NCI-H1694 (cell line): Measurements from ENCODE around the gene NFAT5.
"Not testable (repeated sequence)": the region's sequence is repeated elsewhere in the genome, so short reads cannot be mapped to it uniquely, and the experiment has no call there.

Experiments used
- DNase-seq: peaks from one replicate; lab custom pipeline; 2025; lab: John Stamatoyannopoulos, UW

The NFAT5 gene

GRCh38 chr16:69637206-69637865 lies 71.6 kb downstream of the NFAT5 start:
- not testable (repeated sequence) for DNase-seq

GRCh38 chr16:69643997-69644396 lies 78.2 kb downstream of the NFAT5 start:
- DNase-seq, result not testable (repeated sequence)

DNA sequence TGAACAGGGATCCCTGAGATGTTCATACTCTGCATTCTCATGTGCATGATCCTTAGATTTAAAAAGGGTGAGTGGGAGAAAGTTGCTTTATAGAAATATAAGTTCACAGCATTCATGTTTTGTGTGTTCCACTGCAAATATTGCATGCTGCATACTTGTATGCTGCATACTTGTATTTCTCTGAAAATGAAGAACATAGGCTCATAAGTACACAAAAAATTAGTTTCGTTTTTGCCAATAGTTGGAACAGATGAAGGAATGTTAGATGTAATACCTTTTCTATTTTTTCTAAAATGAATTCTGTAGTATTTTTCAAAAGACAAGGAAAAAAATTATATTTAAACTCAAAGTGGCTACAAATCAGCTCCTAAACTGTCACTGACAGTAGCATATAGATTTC lies 79.0 kb downstream of the NFAT5 start:
- DNase-seq, result no peak

DNA sequence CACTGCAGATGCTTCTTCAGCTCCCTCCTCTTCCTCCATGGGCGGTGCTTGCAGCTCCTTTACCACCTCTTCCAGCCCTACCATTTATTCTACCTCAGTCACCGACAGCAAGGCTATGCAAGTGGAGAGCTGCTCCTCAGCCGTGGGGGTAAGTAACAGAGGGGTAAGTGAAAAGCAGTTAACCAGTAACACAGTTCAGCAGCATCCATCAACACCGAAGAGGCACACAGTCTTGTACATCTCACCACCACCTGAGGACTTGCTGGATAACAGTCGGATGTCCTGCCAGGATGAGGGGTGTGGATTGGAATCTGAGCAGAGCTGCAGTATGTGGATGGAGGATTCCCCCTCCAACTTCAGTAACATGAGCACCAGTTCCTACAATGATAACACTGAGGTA lies 81.3 kb downstream of the NFAT5 start:
- DNase-seq, result no peak

GRCh38 chr16:69651217-69651616 lies 85.5 kb downstream of the NFAT5 start:
- DNase-seq, result no peak

DNA sequence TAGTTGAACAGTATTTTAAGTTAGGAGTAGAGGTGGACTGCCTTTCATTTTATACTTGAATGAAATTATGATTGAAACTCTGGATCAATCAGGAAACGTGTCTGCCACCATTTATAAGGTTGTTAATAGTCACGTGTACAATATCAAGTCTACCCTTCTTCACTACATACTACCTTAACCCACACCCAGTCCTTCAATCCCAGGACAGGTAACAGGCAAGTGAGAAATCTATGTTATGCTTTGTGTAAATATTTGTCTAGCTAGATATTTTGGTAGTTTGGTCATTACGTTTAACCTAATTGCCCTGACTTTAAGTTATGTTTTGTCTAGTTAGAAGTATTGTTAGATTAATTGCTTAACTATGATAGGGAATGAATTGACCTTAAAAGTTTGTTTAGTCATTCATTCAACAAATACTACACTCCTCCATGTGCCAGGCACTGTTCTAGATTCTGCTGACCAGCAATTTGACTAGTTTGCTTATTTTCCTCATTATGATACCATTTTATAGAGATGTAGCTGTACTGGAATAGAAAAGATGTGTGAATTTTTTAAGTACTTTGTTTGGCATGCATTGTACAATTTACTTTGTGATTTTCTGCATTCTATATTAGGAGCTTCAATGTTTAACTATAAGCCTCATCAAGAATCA lies 88.6 kb downstream of the NFAT5 start:
- DNase-seq, result no peak

DNA sequence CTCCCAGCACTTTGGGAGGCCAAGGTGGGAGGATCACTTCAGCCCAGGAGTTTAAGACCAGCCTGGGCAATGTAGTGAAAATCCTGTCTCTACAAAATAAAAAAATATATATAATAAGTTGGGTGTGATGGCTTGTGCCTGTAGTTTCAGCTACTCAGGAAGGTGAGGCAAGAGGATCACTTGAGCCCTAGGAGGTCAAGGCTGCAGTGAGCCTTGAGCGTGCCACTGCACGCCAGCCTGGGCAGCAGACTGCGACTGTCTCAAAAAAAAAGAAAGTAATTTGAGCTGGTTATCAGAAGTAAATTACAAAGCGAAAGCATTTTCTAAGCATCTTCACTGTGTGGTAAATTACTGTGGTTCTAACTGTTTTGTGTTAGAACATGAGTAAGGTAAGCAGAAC lies 94.4 kb downstream of the NFAT5 start:
- no peak for DNase-seq

GRCh38 chr16:69662901-69663300 lies 97.1 kb downstream of the NFAT5 start:
- no peak for DNase-seq

GRCh38 chr16:69663846-69664245 lies 98.1 kb downstream of the NFAT5 start:
- DNase-seq, result no peak

- DNase-seq, result no peak
These were observed 103.8 kb downstream of the NFAT5 start for GRCh38 chr16:69669577-69669976.

GRCh38 chr16:69672315-69672997 lies 106.7 kb downstream of the NFAT5 start:
- DNase-seq, result no peak

DNA sequence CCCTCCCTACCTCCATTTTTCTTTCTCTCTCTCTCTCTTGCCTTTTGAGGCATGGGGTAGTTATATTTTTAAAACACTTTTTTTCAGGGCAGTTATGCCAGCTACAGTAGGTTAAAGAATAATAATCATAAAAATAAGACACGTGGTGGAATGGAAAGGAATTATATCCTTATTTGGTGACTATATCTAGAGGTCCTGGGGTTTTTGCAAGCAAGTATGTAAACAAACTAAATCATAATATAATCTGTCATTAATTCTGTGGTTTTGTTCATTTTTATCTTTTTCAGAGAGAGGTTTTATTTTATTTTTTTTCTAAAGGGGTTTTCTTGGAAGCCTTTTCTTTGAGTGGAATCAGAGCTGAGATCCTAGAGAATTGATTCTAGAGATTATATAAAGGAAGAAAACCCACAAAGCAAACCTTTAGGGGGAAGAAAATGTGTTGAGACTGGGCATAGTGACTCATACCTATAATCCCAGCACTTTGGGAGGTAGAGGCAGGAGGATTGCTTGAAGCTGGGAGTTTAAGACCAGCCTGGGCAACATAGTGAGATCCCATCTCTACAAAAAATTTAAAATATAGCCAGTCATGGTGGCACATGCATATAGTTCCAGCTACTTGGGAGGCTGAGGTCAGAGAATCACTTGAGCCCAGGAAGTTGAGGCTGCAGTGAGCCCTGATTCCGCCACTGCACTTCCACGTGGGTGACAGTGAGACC lies 107.4 kb downstream of the NFAT5 start:
- no peak for DNase-seq

GRCh38 chr16:69680358-69680757 lies 114.6 kb downstream of the NFAT5 start:
- DNase-seq, result no peak

GRCh38 chr16:69688589-69688988 lies 122.8 kb downstream of the NFAT5 start:
- DNase-seq, result no peak

GRCh38 chr16:69691980-69692911 lies 126.5 kb downstream of the NFAT5 start:
- no peak for DNase-seq

DNA sequence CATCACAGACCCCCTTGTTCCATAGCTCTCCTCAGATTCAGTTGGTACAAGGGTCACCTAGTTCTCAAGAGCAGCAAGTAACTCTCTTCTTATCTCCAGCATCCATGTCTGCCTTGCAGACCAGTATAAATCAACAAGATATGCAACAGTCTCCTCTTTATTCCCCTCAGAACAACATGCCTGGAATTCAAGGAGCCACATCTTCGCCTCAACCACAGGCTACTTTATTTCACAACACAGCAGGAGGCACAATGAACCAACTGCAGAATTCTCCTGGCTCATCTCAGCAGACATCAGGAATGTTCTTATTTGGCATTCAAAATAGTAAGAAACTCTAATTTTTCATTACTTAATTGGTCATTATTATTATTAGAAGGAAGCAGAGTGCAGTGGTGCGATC lies 128.2 kb downstream of the NFAT5 start:
- no peak for DNase-seq

DNA sequence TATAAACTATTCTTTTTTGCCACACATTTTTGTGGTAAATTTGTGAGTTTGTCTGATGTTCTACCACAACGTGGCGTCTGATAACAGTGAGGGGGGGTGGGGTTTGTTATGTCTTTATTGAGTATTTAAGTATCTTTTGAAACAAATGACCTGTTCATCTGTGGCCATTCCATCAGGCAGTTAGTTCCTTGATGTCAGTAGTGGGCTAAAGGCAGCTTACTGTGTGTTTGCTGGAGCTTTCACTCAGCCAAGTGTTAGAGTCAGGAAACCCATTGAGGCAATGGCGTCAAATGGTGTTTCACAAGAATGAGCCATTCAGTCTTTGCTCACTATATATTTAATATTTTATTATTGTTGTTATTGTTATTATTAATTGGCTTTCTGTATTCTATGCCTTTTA lies 132.6 kb downstream of the NFAT5 start:
- no peak for DNase-seq

DNA sequence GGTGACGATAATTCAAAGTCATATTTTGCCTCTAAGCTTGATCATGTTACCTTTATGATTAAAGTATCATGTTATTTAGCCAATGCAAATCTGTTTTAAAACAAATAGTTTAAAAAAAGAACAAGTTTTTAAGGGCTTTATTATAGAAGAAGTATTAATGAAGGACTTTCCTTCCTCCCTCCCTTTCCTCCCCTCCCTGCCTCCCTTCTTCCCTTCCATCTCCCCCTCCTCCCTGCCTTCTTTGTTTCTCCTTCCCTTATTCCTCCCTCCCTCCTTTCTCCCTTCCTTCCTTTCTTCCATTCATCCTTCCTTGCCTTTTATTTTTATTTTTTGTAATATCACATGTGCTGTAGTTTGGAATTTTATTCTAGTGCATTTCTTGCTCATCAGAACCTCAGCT lies 134.1 kb downstream of the NFAT5 start:
- DNase-seq, result no peak

DNA sequence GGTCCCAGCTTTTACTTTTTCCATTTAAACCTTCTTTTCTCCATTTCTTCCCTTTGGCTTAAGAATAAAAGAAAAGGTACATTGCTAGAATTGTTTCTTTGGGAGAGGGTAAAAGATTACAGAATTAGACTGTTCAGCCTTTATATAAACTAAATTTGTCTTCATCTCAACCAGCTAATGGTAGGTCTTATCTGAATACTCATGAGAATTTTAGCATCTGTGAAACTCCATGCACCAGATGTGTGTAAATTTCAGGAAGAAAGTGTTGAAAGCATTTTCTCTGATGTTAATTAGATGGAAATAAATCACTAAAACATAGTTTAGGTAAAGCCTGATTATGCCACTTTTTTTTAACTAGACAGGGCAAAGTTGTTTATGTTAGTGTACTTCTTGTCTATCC lies 135.7 kb downstream of the NFAT5 start:
- no peak for DNase-seq

DNA sequence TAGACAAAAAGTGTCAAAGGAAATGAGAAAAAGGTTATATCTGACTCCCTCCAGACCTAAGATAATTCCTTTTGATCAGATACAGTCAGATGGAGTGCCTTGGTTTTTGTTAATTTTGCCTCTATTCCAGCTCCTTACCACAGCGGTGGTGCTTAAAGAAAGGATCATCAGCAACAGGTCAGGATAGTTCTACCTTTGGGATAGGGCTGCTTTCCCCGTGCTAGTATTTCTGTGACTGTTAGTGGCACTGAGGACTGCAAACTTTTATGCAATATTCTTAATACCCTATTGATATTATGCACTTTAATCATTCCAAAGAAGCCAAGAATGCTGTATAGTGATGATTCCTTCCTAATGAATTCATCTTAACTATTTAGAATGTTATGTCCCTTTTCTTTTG lies 136.1 kb downstream of the NFAT5 start:
- DNase-seq, result no peak

- DNase-seq, result no peak
These were observed 137.9 kb downstream of the NFAT5 start for GRCh38 chr16:69703638-69704037.
